ENCODE data around the gene THEMIS2.

- no peak for TF ChIP-seq CTCF (IDR thresholded peaks at IDR 0.05 in 8 of 11, conservative IDR thresholded peaks at IDR 0.05 in 3 of 11)
- no peak for TF ChIP-seq POLR2AphosphoS5 (IDR thresholded peaks at IDR 0.05)
- no peak for TF ChIP-seq POLR2A (IDR thresholded peaks at IDR 0.05)
Measured at GRCh38 chr1:27915082-27915575, 42.8 kb downstream of the THEMIS2 start.

Data from spleen (tissue), 7 donors.